Nucleus accumbens (tissue), 56 donors: ENCODE data around the gene NFATC2.
A peak's percentile ranks its signal among the peaks of the same experiment; 100 is the strongest.

Source experiments
- DNase-seq, 56 donors: peaks; one replicate each; lab custom pipeline; 2025; lab: John Stamatoyannopoulos, UW

NFATC2 gene

GRCh38 chr20:51368461-51369211, 173.9 kb downstream of the NFATC2 start:
- no peak for DNase-seq

- peak in 1 of 56 donors; percentile 7 for DNase-seq
Measured at GRCh38 chr20:51366155-51366886, 176.2 kb downstream of the NFATC2 start.

GRCh38 chr20:51365670-51366069, 176.8 kb downstream of the NFATC2 start:
- no peak for DNase-seq

- no peak for DNase-seq
Measured at GRCh38 chr20:51363813-51364212, 178.7 kb downstream of the NFATC2 start.

- no peak for DNase-seq
Measured at GRCh38 chr20:51363378-51363777, 179.1 kb downstream of the NFATC2 start.

GRCh38 chr20:51362254-51362653, 180.3 kb downstream of the NFATC2 start:
- no peak for DNase-seq

- no peak for DNase-seq
Measured at GRCh38 chr20:51361258-51361657, 181.3 kb downstream of the NFATC2 start.

GRCh38 chr20:51360451-51361201, 181.9 kb downstream of the NFATC2 start:
- no peak for DNase-seq

GRCh38 chr20:51359947-51360346, 182.6 kb downstream of the NFATC2 start:
- DNase-seq: no peak

- DNase-seq: no peak
Measured at GRCh38 chr20:51359401-51359800, 183.1 kb downstream of the NFATC2 start.

- no peak for DNase-seq
Measured at GRCh38 chr20:51358032-51358724, 184.3 kb downstream of the NFATC2 start.

- no peak for DNase-seq
Measured at GRCh38 chr20:51357543-51357942, 185.0 kb downstream of the NFATC2 start.

- DNase-seq: no peak
Measured at GRCh38 chr20:51356871-51357270, 185.6 kb downstream of the NFATC2 start.

- DNase-seq: no peak
Measured at GRCh38 chr20:51354769-51355319, 187.7 kb downstream of the NFATC2 start.

GRCh38 chr20:51354191-51354768, 188.2 kb downstream of the NFATC2 start:
- DNase-seq: no peak

GRCh38 chr20:51353491-51353890, 189.0 kb downstream of the NFATC2 start:
- DNase-seq: no peak

- no peak for DNase-seq
Measured at GRCh38 chr20:51352791-51353190, 189.7 kb downstream of the NFATC2 start.

GRCh38 chr20:51350941-51351631, 191.4 kb downstream of the NFATC2 start:
- DNase-seq: no peak

- no peak for DNase-seq
Measured at GRCh38 chr20:51348876-51349275, 193.6 kb downstream of the NFATC2 start.
